H1 (cell line): ENCODE measurements around the gene FOXD3. TPM values are rescaled to one million over a fixed set of nuclear protein-coding genes. Genes with fewer than 3 reads are reported as not detected.
A peak's percentile ranks its signal among the peaks of the same experiment; 100 is the strongest.

Experiments
- ASH2L ChIP-seq: fragments of 200-600, 300-600 bp; sonication (generic); IDR thresholded peaks from one replicate; pipeline ENCODE4 v1.7.1; 2017; ENCODE audit warnings: low read length
- CBX8 ChIP-seq: fragments of 300-800, 300-1000 bp; sonication (generic); IDR thresholded peaks from 2 replicates; pipeline ENCODE4 v1.7.1; 2016; ENCODE audit warnings: low read depth, low read length, borderline replicate concordance
- CHD1 ChIP-seq: IDR thresholded peaks from 2 replicates; pipeline ENCODE4 v1.6.1; 2012; ENCODE audit warnings: low read depth, low read length, improper control_type of control experiment
- EZH2 ChIP-seq: fragments of 200-600 bp; sonication (generic); IDR thresholded peaks from 2 replicates; pipeline ENCODE4 v1.7.1; 2012; ENCODE audit warnings: low read depth, mild to moderate bottlenecking, moderate library complexity, low read length, inconsistent platforms; ENCODE audit not compliant: severe bottlenecking
- FOSL1 ChIP-seq: IDR thresholded peaks from 2 replicates; pipeline ENCODE4 v1.6.1; 2011; ENCODE audit warnings: mild to moderate bottlenecking, low read depth, low read length, moderate library complexity; ENCODE audit not compliant: insufficient read depth
- GABPA ChIP-seq: IDR thresholded peaks from 2 replicates; pipeline ENCODE4 v1.6.1; 2011; ENCODE audit warnings: mild to moderate bottlenecking, low read length, moderate library complexity, borderline replicate concordance; ENCODE audit not compliant: insufficient read depth
- GTF2F1 ChIP-seq: IDR thresholded peaks from 2 replicates; pipeline ENCODE4 v1.6.1; 2012; ENCODE audit warnings: low read depth, low read length, improper control_type of control experiment, borderline replicate concordance
- HDAC2 ChIP-seq, 2 experiments: fragments of 300-600 bp in 1 of 2; sonication (generic) in 1 of 2; IDR thresholded peaks; 2 replicates each; pipeline ENCODE4 v1.6.1; 2011 to 2012; ENCODE audit warnings: low read depth in 2 of 2, low read length in 2 of 2, mild to moderate bottlenecking in 2 of 2, moderate library complexity in 2 of 2, borderline replicate concordance in 1 of 2, inconsistent platforms in 1 of 2
- JUN ChIP-seq: IDR thresholded peaks from 2 replicates; pipeline ENCODE4 v1.6.1; 2011; ENCODE audit warnings: low read depth, mild to moderate bottlenecking, improper control_type of control experiment, low read length
- JUND ChIP-seq: IDR thresholded peaks from 2 replicates; pipeline ENCODE4 v1.6.1; 2011; ENCODE audit warnings: mild to moderate bottlenecking, improper control_type of control experiment, low read length
- MAFK ChIP-seq: IDR thresholded peaks from 2 replicates; pipeline ENCODE4 v1.6.1; 2012; ENCODE audit warnings: low read depth, mild to moderate bottlenecking, improper control_type of control experiment, low read length
- PHF8 ChIP-seq: fragments of 200-600 bp; sonication (generic); conservative IDR thresholded peaks from 2 replicates; pipeline ENCODE4 v1.7.1; 2012; ENCODE audit warnings: low read depth, mild to moderate bottlenecking, inconsistent platforms, low read length, moderate library complexity
- RAD21 ChIP-seq, 2 experiments: IDR thresholded peaks in 1 of 2; conservative IDR thresholded peaks in 1 of 2; 2 replicates each; pipeline ENCODE4 v1.6.1; 2011; ENCODE audit warnings: low read depth in 2 of 2, low read length in 2 of 2, improper control_type of control experiment in 1 of 2, inconsistent platforms in 1 of 2, mild to moderate bottlenecking in 1 of 2, moderate library complexity in 1 of 2
- RXRA ChIP-seq: IDR thresholded peaks from 2 replicates; pipeline ENCODE4 v1.6.1; 2011; ENCODE audit warnings: low read depth, mild to moderate bottlenecking, low read length, moderate library complexity; ENCODE audit not compliant: insufficient read depth
- TAF1 ChIP-seq: IDR thresholded peaks from 2 replicates; pipeline ENCODE4 v1.6.1; 2011; ENCODE audit warnings: mild to moderate bottlenecking, low read depth, low read length
- polyA plus RNA-seq, 7 experiments: library from polyadenylated mRNA; depleted of rRNA in 3 of 7; stranded (reverse) in 5 of 7; unstranded in 2 of 7; fragments of >200 nt in 5 of 7; fragments of 200-250 nt in 2 of 7; gene quantifications; 1 replicate in 5 of 7; 2 replicates in 1 of 7; 4 replicates in 1 of 7; pipeline versions ENCODE4 v1.2.1 to v1.2.3, GENCODE V29; 2011 to 2013; ENCODE audit warnings: missing spikeins in 2 of 7, mixed read lengths in 2 of 7
- total RNA-seq: library from RNA; stranded (reverse); fragmentation: NEBNext Ultra II Directional; extraction: Animal tissue kit (Norgen Biotek cat#: 25700); gene quantifications from 2 replicates; pipeline ENCODE4 v1.2.1, GENCODE V29; 2021
- TF ChIP-seq, protein P1 (sequence below): IDR thresholded peaks from 2 replicates; pipeline ENCODE4 v1.6.1; 2012; ENCODE audit warnings: inconsistent platforms
- TF ChIP-seq, protein P2 (sequence below): IDR thresholded peaks from 2 replicates; pipeline ENCODE4 v1.6.1; 2012; ENCODE audit warnings: inconsistent platforms
- TF ChIP-seq, protein P3 (sequence below), 3 experiments: IDR thresholded peaks; 1 replicate in 2 of 3; 2 replicates in 1 of 3; pipeline versions ENCODE4 v1.5.1 to v1.6.1; 2011; ENCODE audit warnings: low read length in 3 of 3, mild to moderate bottlenecking in 3 of 3, inconsistent platforms in 2 of 3, low read depth in 1 of 3, moderate library complexity in 1 of 3; ENCODE audit not compliant: insufficient read depth in 1 of 3; ENCODE audit errors: control extremely low read depth in 1 of 3

Gene FOXD3
- total and polyA plus RNA-seq, 2 of the 8 experiments (the other 6 are each of a cell fraction or from before 2014, with no cell fraction given), result 8.7 to 33.7 TPM

DNA sequence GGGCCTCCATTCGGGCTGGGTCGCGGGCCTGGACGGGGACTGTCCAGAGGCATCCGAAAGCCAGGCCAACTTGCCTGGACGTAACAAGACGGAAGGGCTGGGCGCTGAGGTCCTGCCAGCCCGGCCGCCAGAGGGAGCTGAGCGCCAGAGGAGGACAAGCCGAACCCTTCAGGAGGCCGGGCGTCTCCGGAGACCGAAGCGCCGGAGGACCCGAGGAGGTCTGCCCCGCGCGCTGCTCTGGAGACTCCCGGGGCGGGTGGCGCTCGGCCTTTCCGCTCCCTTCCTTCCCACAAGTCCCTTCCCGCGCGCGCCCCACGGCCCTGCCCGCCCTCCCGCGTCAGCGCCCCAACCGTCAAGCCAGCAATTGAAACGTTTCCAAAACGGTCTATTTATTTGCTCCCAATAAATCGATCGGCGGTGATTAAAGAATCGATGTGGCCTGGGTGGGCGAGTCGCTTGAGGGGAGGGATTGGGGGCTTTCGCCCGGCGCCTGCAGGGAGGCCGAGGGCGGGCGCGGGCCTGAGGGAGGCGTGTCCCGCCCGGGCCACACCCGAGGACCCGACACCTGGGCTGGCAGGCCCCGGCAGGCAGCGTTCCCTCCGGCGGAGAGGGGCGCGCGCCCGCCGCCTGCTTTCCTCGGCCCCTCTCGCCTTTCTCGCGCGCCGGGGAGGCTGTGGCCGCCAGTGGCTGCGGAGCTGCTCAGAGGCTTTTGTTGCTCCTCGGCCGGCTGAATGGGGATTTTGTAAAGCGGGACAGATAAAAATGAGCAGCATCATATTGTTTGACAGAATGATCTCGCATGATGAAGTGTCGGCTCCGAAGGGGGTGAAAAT, 5.2 kb upstream of the FOXD3 start (continued):
- TF ChIP-seq RAD21 (IDR thresholded peaks at IDR 0.05 in 1 of 2, conservative IDR thresholded peaks at IDR 0.05 in 1 of 2; ENCODE audit: low read depth in 2 of 2, low read length in 2 of 2) (peak; percentile 57 to 75), GTF2F1 (no peak), GABPA (peak; percentile 73; the same call in 1 of the 2 replicates), PHF8 (0 out of 2 replicates have a peak, but pooled peaks have one; percentile 21), MAFK (no peak), TAF1 (0 out of 2 replicates have a peak, but pooled peaks have one; percentile 19), JUND (no peak), ASH2L (peak; percentile 85), CBX8 (no peak), FOSL1 (0 out of 2 replicates have a peak, but pooled peaks have one; percentile 53), EZH2 (no peak), HDAC2 (IDR thresholded peaks at IDR 0.05; ENCODE audit: borderline replicate concordance in 1 of 2, low read depth in 2 of 2, low read length in 2 of 2) (peak in 1 of 2 experiments; percentile 69; a peak in 1 of 4 replicates), RXRA (0 out of 2 replicates have a peak, but pooled peaks have one; percentile 43), JUN (no peak), CHD1 (no peak)
- TF ChIP-seq, protein P1, sequence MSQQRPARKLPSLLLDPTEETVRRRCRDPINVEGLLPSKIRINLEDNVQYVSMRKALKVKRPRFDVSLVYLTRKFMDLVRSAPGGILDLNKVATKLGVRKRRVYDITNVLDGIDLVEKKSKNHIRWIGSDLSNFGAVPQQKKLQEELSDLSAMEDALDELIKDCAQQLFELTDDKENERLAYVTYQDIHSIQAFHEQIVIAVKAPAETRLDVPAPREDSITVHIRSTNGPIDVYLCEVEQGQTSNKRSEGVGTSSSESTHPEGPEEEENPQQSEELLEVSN, result no peak
- TF ChIP-seq, protein P2, sequence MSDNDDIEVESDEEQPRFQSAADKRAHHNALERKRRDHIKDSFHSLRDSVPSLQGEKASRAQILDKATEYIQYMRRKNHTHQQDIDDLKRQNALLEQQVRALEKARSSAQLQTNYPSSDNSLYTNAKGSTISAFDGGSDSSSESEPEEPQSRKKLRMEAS, result peak; percentile 54; the same call in 1 of the 2 replicates
- TF ChIP-seq, protein P3, sequence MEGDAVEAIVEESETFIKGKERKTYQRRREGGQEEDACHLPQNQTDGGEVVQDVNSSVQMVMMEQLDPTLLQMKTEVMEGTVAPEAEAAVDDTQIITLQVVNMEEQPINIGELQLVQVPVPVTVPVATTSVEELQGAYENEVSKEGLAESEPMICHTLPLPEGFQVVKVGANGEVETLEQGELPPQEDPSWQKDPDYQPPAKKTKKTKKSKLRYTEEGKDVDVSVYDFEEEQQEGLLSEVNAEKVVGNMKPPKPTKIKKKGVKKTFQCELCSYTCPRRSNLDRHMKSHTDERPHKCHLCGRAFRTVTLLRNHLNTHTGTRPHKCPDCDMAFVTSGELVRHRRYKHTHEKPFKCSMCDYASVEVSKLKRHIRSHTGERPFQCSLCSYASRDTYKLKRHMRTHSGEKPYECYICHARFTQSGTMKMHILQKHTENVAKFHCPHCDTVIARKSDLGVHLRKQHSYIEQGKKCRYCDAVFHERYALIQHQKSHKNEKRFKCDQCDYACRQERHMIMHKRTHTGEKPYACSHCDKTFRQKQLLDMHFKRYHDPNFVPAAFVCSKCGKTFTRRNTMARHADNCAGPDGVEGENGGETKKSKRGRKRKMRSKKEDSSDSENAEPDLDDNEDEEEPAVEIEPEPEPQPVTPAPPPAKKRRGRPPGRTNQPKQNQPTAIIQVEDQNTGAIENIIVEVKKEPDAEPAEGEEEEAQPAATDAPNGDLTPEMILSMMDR (IDR thresholded peaks at IDR 0.05; ENCODE audit: control extremely low read depth in 1 of 3, insufficient read depth in 1 of 3, low read depth in 1 of 3, low read length in 3 of 3), result peak; percentile 75 to 87 (median 84)
